Fibroblast of skin of scalp (primary cell): ENCODE results near the gene EMSY.

Experiments used
- DNase-seq: peaks from one replicate; pipeline ENCODE4 v3.0.0-alpha.2; 2013

Gene EMSY

GRCh38 chr11:76599041-76600013, 154.5 kb downstream of the EMSY start:
- peak; percentile 94 for DNase-seq

DNA sequence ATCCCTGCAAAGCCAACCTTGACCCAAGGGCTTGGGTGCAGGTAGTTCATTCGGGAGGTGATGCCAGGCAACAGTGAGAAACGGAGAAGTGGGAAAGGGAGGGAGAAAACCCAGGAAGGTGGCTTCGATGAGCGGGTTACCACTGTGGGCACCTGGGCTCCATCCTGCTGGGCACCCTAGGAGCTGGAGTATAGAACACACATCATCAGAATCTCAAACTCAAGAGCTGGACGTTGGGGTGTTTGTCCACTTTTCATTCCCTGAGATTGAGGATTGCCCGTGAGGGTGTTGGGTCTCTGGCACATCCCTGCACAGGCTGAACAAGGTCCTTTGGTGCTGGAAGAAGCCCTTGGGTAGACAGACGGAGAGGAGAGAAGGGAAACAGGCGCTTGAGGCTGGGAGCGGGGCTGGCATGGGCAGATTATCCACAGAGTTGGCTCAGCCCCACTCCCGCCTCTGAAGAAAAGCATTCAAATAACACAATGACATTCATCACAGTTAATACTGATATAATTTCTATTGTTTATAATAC, 155.4 kb downstream of the EMSY start:
- DNase-seq, result no peak

DNA sequence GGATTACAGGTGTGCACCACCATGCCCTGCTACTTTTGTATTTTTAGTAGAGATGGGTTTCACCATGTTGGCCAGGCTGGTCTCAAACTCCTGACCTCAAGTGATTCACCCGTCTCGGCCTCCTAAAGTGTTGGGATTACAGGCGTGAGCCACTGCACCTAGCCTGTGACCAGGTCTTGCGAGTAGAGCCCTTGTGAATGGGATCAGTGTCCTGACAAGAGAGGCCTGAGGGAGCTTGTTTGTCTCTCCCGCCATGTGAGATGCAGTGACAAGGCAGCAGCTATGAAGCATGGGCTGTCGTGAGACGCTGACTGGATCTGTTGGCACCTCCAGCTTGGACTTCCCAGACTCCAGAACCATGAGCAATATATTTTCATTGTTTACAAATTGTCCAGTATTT, 156.5 kb downstream of the EMSY start:
- no peak for DNase-seq

GRCh38 chr11:76601724-76602123, 156.9 kb downstream of the EMSY start:
- no peak for DNase-seq

- DNase-seq, result peak; percentile 68
Measured at GRCh38 chr11:76602431-76602861, 157.6 kb downstream of the EMSY start.
